SH-SY5Y (cell line): ENCODE measurements around the gene CEP170.

Source experiments
- GATA2 ChIP-seq: IDR thresholded peaks from 2 replicates; pipeline ENCODE4 v1.6.1; 2011; ENCODE audit warnings: mild to moderate bottlenecking, low read depth, low read length
- GATA3 ChIP-seq: IDR thresholded peaks from 2 replicates; pipeline ENCODE4 v1.6.1; 2011; ENCODE audit warnings: low read depth, mild to moderate bottlenecking, low read length, moderate library complexity

DNA sequence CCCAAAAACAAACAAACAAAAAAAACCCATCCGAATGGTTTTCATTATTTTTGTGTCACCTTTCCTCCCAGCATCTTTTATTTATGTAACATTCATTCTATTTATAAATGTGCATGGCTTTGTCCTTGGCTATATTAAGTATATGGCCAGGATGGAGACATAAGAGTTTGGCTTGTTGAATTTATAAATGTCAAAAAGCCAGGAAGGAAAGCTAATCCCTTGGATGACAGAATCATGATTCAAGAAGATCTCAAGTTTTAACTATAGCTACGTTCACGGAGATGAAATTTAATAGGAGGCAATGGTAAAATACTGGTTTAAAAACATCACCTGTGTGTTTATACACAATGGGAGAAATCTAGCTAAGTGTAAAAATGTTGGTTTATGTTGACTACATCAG lies 5.0 kb downstream of the CEP170 start:
- no peak for TF ChIP-seq GATA2
- no peak for TF ChIP-seq GATA3
